GM12878 (cell line): ENCODE data around the gene UBE2I. TPM values are rescaled to one million over a fixed set of nuclear protein-coding genes. Genes with fewer than 3 reads are reported as not detected.
A peak's percentile ranks its signal among the peaks of the same experiment; 100 is the strongest.

ENCODE experiments used
- ATAC-seq: fragments of 200-7000 bp; cut with Tn5 transposase; 3 replicates; pipeline ENCODE4 v1.9.1; 2020; ENCODE audit warnings: mild to moderate bottlenecking, moderate library complexity
- BruUV-seq: library from RNA; stranded (reverse); fragments of 400-500 nt; replicated peaks from 2 replicates; lab custom pipeline; 2021; lab: Mats Ljungman, UMichigan
- CTCF ChIA-PET: fragments of 300-600 bp; sonication (Branson Sonifier 250); formaldehyde crosslinking; extraction: SDS; loops from one replicate; lab custom pipeline; 2021; ENCODE audit warnings: inconsistent platforms; lab: Yijun Ruan, JAX
- POLR2A ChIA-PET: fragments of 350-600 bp; formaldehyde crosslinking; extraction: SDS; loops from one replicate; lab custom pipeline; 2021; ENCODE audit warnings: inconsistent platforms; lab: Charles Lee
- RAD21 ChIA-PET: fragments of 300-600 bp; sonication (Branson Sonifier 250); formaldehyde crosslinking; loops from one replicate; lab custom pipeline; 2023; ENCODE audit warnings: antibody characterized with exemption; ENCODE audit not compliant: unreplicated experiment; lab: Charles Lee
- SMC1A ChIA-PET: fragments of 300-600 bp; sonication (Branson Sonifier 250); formaldehyde crosslinking; loops from one replicate; lab custom pipeline; 2023; ENCODE audit not compliant: unreplicated experiment, uncharacterized antibody; lab: Charles Lee
- DNase-seq: peaks from one replicate; pipeline ENCODE4 v3.0.0-alpha.2; 2011; ENCODE audit warnings: low read depth, low spot score
- FAIRE-seq: peaks from 3 replicates; lab custom pipeline; 2011; peaks lifted over from hg19 to GRCh38; lab: Jason Lieb, UNC
- H2AFZ ChIP-seq: 2 replicates; pipeline ENCODE4 v1.6.0; 2011; ENCODE audit warnings: low read depth, low read length, control low read depth; ENCODE audit not compliant: control insufficient read depth
- H3K27ac ChIP-seq: 2 replicates; pipeline ENCODE4 v1.5.1; 2011; ENCODE audit warnings: control low read depth; ENCODE audit not compliant: control insufficient read depth, insufficient read depth
- H3K27me3 ChIP-seq, 2 experiments: replicated peaks in 1 of 2; 2 replicates each; pipeline versions ENCODE4 v1.6.0 to v1.6.1; 2011; ENCODE audit warnings: low read length in 1 of 2; ENCODE audit not compliant: control insufficient read depth in 2 of 2, insufficient read depth in 2 of 2
- H3K36me3 ChIP-seq, 2 experiments: 2 replicates each; pipeline ENCODE4 v1.5.1; 2011; ENCODE audit warnings: low read length in 1 of 2; ENCODE audit not compliant: control insufficient read depth in 2 of 2, insufficient read depth in 2 of 2
- H3K4me1 ChIP-seq: 2 replicates; pipeline ENCODE4 v1.6.1; 2011; ENCODE audit warnings: mild to moderate bottlenecking, low read length, moderate library complexity, mixed read lengths; ENCODE audit not compliant: control insufficient read depth, insufficient read depth
- H3K4me2 ChIP-seq: 2 replicates; pipeline ENCODE4 v1.6.0; 2011; ENCODE audit warnings: control low read depth; ENCODE audit not compliant: control insufficient read depth, insufficient read depth
- H3K4me3 ChIP-seq: fragments of 200-600 bp; sonication (generic); 2 replicates; pipeline ENCODE4 v1.5.1; 2016
- H3K79me2 ChIP-seq: 2 replicates; pipeline ENCODE4 v1.6.0; 2011; ENCODE audit warnings: low read length; ENCODE audit not compliant: control insufficient read depth, insufficient read depth
- H3K9ac ChIP-seq: 2 replicates; pipeline ENCODE4 v1.8.0; 2011; ENCODE audit warnings: low read length, control low read depth, mixed read lengths; ENCODE audit not compliant: control insufficient read depth, insufficient read depth
- H3K9me3 ChIP-seq: replicated peaks from 3 replicates; pipeline ENCODE4 v1.5.1; 2011; ENCODE audit warnings: mild to moderate bottlenecking, low read length; ENCODE audit not compliant: control insufficient read depth, insufficient read depth
- H4K20me1 ChIP-seq: 2 replicates; pipeline ENCODE4 v1.6.0; 2011; ENCODE audit not compliant: control insufficient read depth, insufficient read depth
- HCFC1 ChIP-seq: fragments of 150-350 bp; IDR thresholded peaks from 2 replicates; pipeline ENCODE4 v1.6.1; 2014; ENCODE audit warnings: low read length
- IKZF1 ChIP-seq: fragments of 450-650 bp; conservative IDR thresholded peaks from 2 replicates; pipeline ENCODE4 v1.6.1; 2017; ENCODE audit warnings: antibody characterized with exemption, mild to moderate bottlenecking
- NFIC ChIP-seq: IDR thresholded peaks from 2 replicates; pipeline ENCODE4 v1.6.1; 2012; ENCODE audit warnings: low read depth, mild to moderate bottlenecking, inconsistent platforms, low read length, moderate library complexity
- NFXL1 ChIP-seq: fragments of 450-650 bp; IDR thresholded peaks from 2 replicates; pipeline ENCODE4 v1.6.1; 2017; ENCODE audit warnings: antibody characterized with exemption, mild to moderate bottlenecking, borderline replicate concordance
- POLR2A ChIP-seq: IDR thresholded peaks from 2 replicates; pipeline ENCODE4 v1.6.1; 2011; ENCODE audit warnings: low read depth, mild to moderate bottlenecking, low read length
- ZNF24 ChIP-seq: fragments of 450-650 bp; IDR thresholded peaks from 2 replicates; pipeline ENCODE4 v1.6.1; 2017; ENCODE audit warnings: antibody characterized with exemption, mild to moderate bottlenecking
- ZZZ3 ChIP-seq: IDR thresholded peaks from 2 replicates; pipeline ENCODE4 v1.6.1; 2011; ENCODE audit warnings: low read depth; ENCODE audit not compliant: control insufficient read depth, insufficient read length
- WGBS: methylation state at CpG from one replicate; pipeline ENCODE4 v1.1.6; 2016; ENCODE audit warnings: low lambda C conversion rate; ENCODE audit not compliant: insufficient replicate concordance, insufficient coverage; ENCODE audit errors: missing lambda C conversion rate; 5-methylcytosine and 5-hydroxymethylcytosine counted together
- in situ Hi-C: fragments of 300-500 bp; cut with MboI; formaldehyde crosslinking; loops from 9 replicates; pipeline ENCODE4 v1.14.3; 2018; ENCODE audit warnings: mixed read lengths
- intact Hi-C: fragments of 100-400 bp; cut with micrococcal nuclease; formaldehyde crosslinking; loops from one replicate; pipeline ENCODE4 v1.14.2; 2022; ENCODE audit not compliant: unreplicated experiment
- polyA plus RNA-seq, 11 experiments: library from polyadenylated mRNA; depleted of rRNA in 4 of 11; unstranded in 6 of 11; stranded (reverse) in 5 of 11; fragments of >200 nt; fragmentation: Nextera tagmentation in 4 of 11; fragmentation: Illumina TruSeq in 1 of 11; extraction: Ambion mirVana in 4 of 11; extraction: Trizol in 1 of 11; gene quantifications; 1 replicate in 1 of 11; 2 replicates in 10 of 11; pipeline versions ENCODE4 v1.2.1 to v1.2.3, GENCODE V29; 2011 to 2016; ENCODE audit warnings: inconsistent platforms in 2 of 11, missing spikeins in 2 of 11, low read depth in 1 of 11
- total RNA-seq, 4 experiments: library from RNA; depleted of rRNA in 3 of 4; stranded (reverse); fragments of >200 nt in 3 of 4; fragmentation: Illumina TruSeq in 1 of 4; extraction: Trizol in 1 of 4; gene quantifications; 2 replicates each; pipeline versions ENCODE4 v1.2.1 to v1.2.3, GENCODE V29; 2013 to 2021
- TF ChIP-seq, protein P1 (sequence below): IDR thresholded peaks from 2 replicates; pipeline ENCODE4 v1.6.1; 2011; ENCODE audit warnings: borderline replicate concordance, low read depth, mild to moderate bottlenecking, moderate library complexity, mixed read lengths, low read length; ENCODE audit not compliant: insufficient read depth; ENCODE audit errors: extremely low read length

Gene UBE2I
- total and polyA plus RNA-seq, 10 of the 15 experiments (the other 5 are each of a cell fraction or from before 2014, with no cell fraction given), result 47.5 to 243 (median 194) TPM

DNA sequence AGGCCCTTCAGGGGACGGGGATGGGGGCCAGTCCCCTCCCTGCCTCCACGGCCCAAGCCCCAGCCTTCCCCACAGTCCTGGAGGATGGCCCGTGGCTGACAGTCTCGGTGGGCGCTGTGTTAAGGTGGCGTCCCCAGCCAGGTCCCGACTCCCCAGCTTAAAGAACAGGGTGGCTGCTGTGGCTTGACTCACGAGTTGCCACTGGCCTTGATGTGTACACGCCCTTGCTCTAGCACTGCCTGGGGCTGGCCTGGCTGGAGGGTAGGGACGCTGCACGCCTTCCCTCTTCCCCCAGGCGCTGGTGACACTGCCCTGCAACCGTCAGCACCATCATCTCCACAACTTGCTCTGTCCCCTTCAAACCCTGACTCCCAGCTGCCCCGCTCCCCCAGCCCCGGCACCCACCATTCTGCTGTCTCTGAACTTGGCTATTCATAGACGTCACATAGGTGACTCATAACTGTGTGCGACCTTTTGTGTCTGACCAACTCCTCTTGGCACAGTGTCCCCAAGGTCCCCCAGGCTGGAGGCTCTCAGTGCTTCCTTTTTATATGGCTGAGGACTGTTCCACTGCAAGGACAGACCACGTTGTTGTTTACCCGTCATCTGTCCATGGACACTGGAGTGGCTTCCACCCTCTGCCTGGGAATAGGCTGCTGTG is 48.6 kb downstream of the UBE2I start:
- SMC1A ChIA-PET, result no interaction called here
- no peaks in the 10 kb centered on the region for H3K4me1 ChIP-seq
- no peak overlapping the region for H3K4me2 ChIP-seq
- peaks cover 3% of the 10 kb centered on the region for H3K79me2 ChIP-seq
- RAD21 ChIA-PET, result no interaction called here
- H3K27ac ChIP-seq, result no peak overlapping the region
- DNase-seq, result no peak
- no peak overlapping the region for H2AFZ ChIP-seq
- H3K9ac ChIP-seq, result no peak overlapping the region
- no peaks in the 10 kb centered on the region for H3K27me3 ChIP-seq
- ATAC-seq, result no peak
- intact Hi-C loops, result no loop called here
- WGBS, result 82% methylated on average over 18 of the region's 19 CpGs
- CTCF ChIA-PET, result no interaction called here
- in situ Hi-C loops, result no loop called here
- H3K9me3 ChIP-seq, result no peaks in the 10 kb centered on the region
- TF ChIP-seq POLR2A (peak; percentile 42; the same call in 1 of the 2 replicates), NFXL1 (no peak)
- TF ChIP-seq, all 136 proteins: peak for 1
- Histone ChIP-seq H3K36me3 (peaks cover 9 to 14% of the 10 kb centered on the region in 2 experiments), H3K4me3 (no peak overlapping the region), H4K20me1 (no peaks in the 10 kb centered on the region)
- FAIRE-seq, result no peak
- POLR2A ChIA-PET, result no interaction called here
- BruUV-seq, result no TSS peak

DNA sequence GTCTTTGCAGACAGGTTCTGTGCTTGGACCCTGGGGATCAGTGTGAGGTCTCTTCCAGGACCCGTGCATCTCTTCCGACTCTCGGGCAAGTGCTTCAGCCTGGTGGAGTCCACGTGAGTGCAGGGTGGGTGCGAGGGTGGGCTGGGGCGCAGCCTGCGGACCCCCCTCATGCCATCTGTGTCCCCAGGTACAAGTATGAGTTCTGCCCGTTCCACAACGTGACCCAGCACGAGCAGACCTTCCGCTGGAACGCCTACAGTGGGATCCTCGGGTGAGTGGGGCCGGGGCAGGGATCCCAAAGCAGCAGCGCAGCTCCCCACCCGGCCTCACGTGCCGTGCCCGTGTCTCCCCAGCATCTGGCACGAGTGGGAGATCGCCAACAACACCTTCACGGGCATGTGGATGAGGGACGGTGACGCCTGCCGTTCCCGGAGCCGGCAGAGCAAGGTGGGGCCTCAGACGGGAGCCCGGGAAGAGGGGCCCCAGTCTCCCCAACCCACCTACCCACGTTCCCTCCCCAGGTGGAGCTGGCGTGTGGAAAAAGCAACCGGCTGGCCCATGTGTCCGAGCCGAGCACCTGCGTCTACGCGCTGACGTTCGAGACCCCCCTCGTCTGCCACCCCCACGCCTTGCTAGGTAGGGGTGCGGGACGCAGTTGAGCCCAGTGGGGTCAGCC is 52.4 kb downstream of the UBE2I start:
- Histone ChIP-seq H3K36me3 (peaks cover 16 to 25% of the 10 kb centered on the region in 2 experiments), H3K79me2 (no peaks in the 10 kb centered on the region), H3K9me3 (no peaks in the 10 kb centered on the region), H3K27me3 (no peaks in the 10 kb centered on the region), H3K4me3 (no peak overlapping the region), H3K27ac (no peak overlapping the region), H3K9ac (no peak overlapping the region), H4K20me1 (no peaks in the 10 kb centered on the region), H3K4me2 (no peak overlapping the region), H2AFZ (no peak overlapping the region), H3K4me1 (no peaks in the 10 kb centered on the region)
- ATAC-seq (no peak), FAIRE-seq (no peak), DNase-seq (no peak)
- SMC1A ChIA-PET, result no interaction called here
- BruUV-seq, result no TSS peak
- in situ Hi-C loops (no loop called here), intact Hi-C loops (no loop called here)
- POLR2A ChIA-PET, result no interaction called here
- RAD21 ChIA-PET, result no interaction called here
- 96% methylated on average over 31 of the region's 43 CpGs for WGBS
- CTCF ChIA-PET, result interaction anchor here (0.9 kb wide), 1 partner anchor 17 kb away, joined by 3 read pairs; no protein-coding TSS in a partner anchor
- TF ChIP-seq HCFC1 (no peak), ZNF24 (no peak), ZZZ3 (no peak), NFIC (no peak), POLR2A (0 out of 2 replicates have a peak, but pooled peaks have one; percentile 9), IKZF1 (no peak)
- TF ChIP-seq, protein P1, sequence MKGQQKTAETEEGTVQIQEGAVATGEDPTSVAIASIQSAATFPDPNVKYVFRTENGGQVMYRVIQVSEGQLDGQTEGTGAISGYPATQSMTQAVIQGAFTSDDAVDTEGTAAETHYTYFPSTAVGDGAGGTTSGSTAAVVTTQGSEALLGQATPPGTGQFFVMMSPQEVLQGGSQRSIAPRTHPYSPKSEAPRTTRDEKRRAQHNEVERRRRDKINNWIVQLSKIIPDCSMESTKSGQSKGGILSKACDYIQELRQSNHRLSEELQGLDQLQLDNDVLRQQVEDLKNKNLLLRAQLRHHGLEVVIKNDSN, result no peak
